BJ (cell line): ENCODE data around the gene POLD2. TPM values are rescaled to one million over a fixed set of nuclear protein-coding genes. Genes with fewer than 3 reads are reported as not detected.

Source experiments
- CTCF ChIA-PET: fragments of 350-600 bp; formaldehyde crosslinking; extraction: SDS; loops from one replicate; lab custom pipeline; 2021; ENCODE audit warnings: antibody characterized with exemption, inconsistent platforms; lab: Yijun Ruan, JAX
- POLR2A ChIA-PET: fragments of 300-600 bp; sonication (Branson Sonifier 250); formaldehyde crosslinking; extraction: SDS; loops from one replicate; lab custom pipeline; 2021; ENCODE audit warnings: antibody characterized with exemption; lab: Charles Lee
- DNase-seq: peaks from one replicate; pipeline ENCODE4 v3.0.0-alpha.2; 2011; ENCODE audit warnings: low read depth
- H3K27me3 ChIP-seq: 2 replicates; pipeline ENCODE4 v1.6.0; 2011; ENCODE audit warnings: low read length; ENCODE audit not compliant: control insufficient read depth, insufficient read depth
- H3K36me3 ChIP-seq: 2 replicates; pipeline ENCODE4 v1.5.1; 2011; ENCODE audit warnings: low read length; ENCODE audit not compliant: control insufficient read depth, insufficient read depth
- H3K4me3 ChIP-seq: 2 replicates; pipeline ENCODE4 v1.5.1; 2011; ENCODE audit warnings: low read depth, mild to moderate bottlenecking, control low read depth, low read length
- polyA plus RNA-seq: library from polyadenylated mRNA; depleted of rRNA; stranded (reverse); fragments of >200 nt; gene quantifications from 2 replicates; pipeline ENCODE4 v1.2.3, GENCODE V29; 2011
- TF ChIP-seq, protein P1 (sequence below): IDR thresholded peaks from 2 replicates; pipeline ENCODE4 v1.5.1; 2011; ENCODE audit warnings: low read depth, mild to moderate bottlenecking, control low read depth, inconsistent platforms, low read length, moderate library complexity; ENCODE audit not compliant: insufficient read depth

Gene POLD2
- polyA plus RNA-seq, 1 experiment, result 87.2 TPM

DNA sequence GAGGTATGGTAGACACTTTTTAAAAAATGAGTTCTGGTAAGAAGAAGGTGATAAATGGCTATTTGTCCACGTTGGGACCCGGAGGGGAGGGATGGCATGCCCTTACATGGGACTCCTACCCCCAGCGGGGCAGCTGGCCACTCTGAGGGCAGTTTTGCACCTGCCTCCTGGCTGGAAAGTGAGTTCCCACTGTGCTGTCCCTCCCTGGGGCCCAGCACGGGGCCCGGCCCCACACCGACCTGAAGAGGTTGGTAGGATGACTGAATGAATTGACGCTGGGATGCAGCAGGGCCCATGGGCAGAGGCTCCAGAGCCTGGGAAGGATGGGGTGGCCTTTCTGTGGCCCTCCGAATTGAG lies 19.8 kb downstream of the POLD2 start:
- H3K4me3 ChIP-seq, result no peak overlapping the region
- CTCF ChIA-PET, result interaction anchor here (2.1 kb wide), 1 partner anchor 31 kb away, joined by 6 read pairs; no protein-coding TSS in a partner anchor
- no peaks in the 10 kb centered on the region for H3K27me3 ChIP-seq

GRCh38 chr7:44102846-44103565 lies 20.3 kb downstream of the POLD2 start:
- TF ChIP-seq, protein P1, sequence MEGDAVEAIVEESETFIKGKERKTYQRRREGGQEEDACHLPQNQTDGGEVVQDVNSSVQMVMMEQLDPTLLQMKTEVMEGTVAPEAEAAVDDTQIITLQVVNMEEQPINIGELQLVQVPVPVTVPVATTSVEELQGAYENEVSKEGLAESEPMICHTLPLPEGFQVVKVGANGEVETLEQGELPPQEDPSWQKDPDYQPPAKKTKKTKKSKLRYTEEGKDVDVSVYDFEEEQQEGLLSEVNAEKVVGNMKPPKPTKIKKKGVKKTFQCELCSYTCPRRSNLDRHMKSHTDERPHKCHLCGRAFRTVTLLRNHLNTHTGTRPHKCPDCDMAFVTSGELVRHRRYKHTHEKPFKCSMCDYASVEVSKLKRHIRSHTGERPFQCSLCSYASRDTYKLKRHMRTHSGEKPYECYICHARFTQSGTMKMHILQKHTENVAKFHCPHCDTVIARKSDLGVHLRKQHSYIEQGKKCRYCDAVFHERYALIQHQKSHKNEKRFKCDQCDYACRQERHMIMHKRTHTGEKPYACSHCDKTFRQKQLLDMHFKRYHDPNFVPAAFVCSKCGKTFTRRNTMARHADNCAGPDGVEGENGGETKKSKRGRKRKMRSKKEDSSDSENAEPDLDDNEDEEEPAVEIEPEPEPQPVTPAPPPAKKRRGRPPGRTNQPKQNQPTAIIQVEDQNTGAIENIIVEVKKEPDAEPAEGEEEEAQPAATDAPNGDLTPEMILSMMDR, result no peak
- ChIA-PET CTCF (interaction anchor here (0.8 to 2.1 kb wide), 5 partner anchors 13 to 98 kb away, joined by 3 to 6 read pairs (median 3); partner anchors contain the start of gene YKT6), POLR2A (interaction anchor here (0.9 kb wide), 1 partner anchor 13 kb away, joined by 10 read pairs; no protein-coding TSS in a partner anchor)
- no peaks in the 10 kb centered on the region for H3K27me3 ChIP-seq
- DNase-seq, result no peak
- no peak overlapping the region for H3K4me3 ChIP-seq
- H3K36me3 ChIP-seq, result peaks cover 12% of the 10 kb centered on the region

More for the DNA sequence above, 19.8 kb downstream of the POLD2 start:
- no peak for DNase-seq
- H3K36me3 ChIP-seq, result peaks cover 17% of the 10 kb centered on the region
- POLR2A ChIA-PET, result no interaction called here
- TF ChIP-seq, protein P1, result no peak

DNA sequence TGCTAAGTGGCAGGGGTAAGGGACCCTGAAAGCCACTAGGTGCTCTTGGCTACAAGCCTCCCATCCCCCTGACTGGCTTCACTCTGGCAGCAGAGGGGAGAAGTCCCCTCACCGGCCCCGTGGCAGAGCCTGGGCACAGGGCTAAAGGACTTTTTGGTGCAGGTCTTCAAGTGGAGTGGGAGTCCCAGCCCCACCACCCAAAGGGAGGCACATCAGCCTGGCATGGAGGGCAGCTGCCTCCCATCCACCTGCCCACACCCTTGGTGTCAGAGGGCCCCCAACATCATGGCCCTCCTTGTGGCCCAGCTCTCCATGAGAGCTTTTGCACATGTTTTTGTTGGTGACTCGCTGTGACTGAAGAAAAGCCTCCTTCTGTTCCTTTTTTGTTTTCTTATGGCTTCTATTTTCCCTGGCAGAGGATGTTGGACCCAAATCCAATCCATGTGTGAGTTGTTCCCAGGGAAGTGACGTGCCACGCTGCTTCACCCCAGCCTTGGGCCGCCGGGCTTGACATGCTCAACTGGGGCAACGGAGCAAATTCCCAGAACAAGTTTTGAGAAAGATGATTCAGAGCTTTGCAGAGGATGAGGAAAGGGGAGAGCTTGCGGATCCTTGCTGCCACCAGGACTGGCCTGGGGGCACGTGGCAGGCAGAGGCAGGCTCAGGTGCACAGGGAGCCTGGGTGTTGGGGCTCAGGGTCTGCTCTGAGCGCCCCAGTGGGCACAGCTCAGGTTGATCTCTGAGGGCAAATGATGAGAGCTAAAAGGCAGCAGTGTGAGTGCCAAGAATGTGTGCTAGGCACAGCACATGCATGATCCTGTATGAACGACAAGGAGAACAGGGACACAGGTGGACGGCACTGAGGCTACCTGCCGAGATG lies 21.1 kb downstream of the POLD2 start:
- POLR2A ChIA-PET, result interaction anchor here (0.9 kb wide), 1 partner anchor 13 kb away, joined by 10 read pairs; no protein-coding TSS in a partner anchor
- no peak overlapping the region for H3K4me3 ChIP-seq
- DNase-seq, result peak; percentile 83
- CTCF ChIA-PET, result interaction anchor here (0.8 to 2.1 kb wide), 7 partner anchors 12 to 99 kb away, joined by 3 to 6 read pairs (median 3); partner anchors contain the start of gene YKT6
- H3K27me3 ChIP-seq, result no peaks in the 10 kb centered on the region
- TF ChIP-seq, protein P1, result no peak
- peaks cover 6% of the 10 kb centered on the region for H3K36me3 ChIP-seq

- TF ChIP-seq, protein P1, result no peak
- CTCF ChIA-PET, result interaction anchor here (0.8 to 2.1 kb wide), 3 partner anchors 11 to 29 kb away, joined by 3 to 6 read pairs (median 5); no protein-coding TSS in a partner anchor
These were observed 21.9 kb downstream of the POLD2 start for GRCh38 chr7:44101303-44101965.

More at GRCh38 chr7:44101303-44101965, 21.9 kb downstream of the POLD2 start:
- no peak overlapping the region for H3K4me3 ChIP-seq
- no peaks in the 10 kb centered on the region for H3K27me3 ChIP-seq
- DNase-seq, result no peak
- 0 out of 2 replicates have a peak, but pooled peaks cover 2% of the 10 kb centered on the region for H3K36me3 ChIP-seq
- POLR2A ChIA-PET, result interaction anchor here (0.5 to 0.6 kb wide), 2 partner anchors 12 to 22 kb away, joined by 4 to 7 read pairs; partner anchors contain the start of gene POLD2
